WTC11 (cell line): Measurements from ENCODE around the gene PGBD5. TPM values are rescaled to one million over a fixed set of nuclear protein-coding genes. Genes with fewer than 3 reads are reported as not detected.
A peak's percentile ranks its signal among the peaks of the same experiment; 100 is the strongest.

ENCODE experiments used
- ATAC-seq: fragments of 200-7000 bp; cut with Tn5 transposase; 2 replicates; pipeline ENCODE4 v1.10.0; 2021; ENCODE audit warnings: mild to moderate bottlenecking, moderate library complexity
- CTCF ChIA-PET: fragments of 300-600 bp; sonication (Branson Sonifier 250); formaldehyde crosslinking; loops from one replicate; lab custom pipeline; 2021; ENCODE audit warnings: antibody characterized with exemption; lab: Charles Lee
- POLR2A ChIA-PET: fragments of 350-600 bp; sonication (Branson Sonifier 250); formaldehyde crosslinking; loops from one replicate; lab custom pipeline; 2021; ENCODE audit warnings: antibody characterized with exemption; lab: Charles Lee
- DNase-seq: peaks from one replicate; pipeline ENCODE4 v3.0.0; 2021; ENCODE audit warnings: low spot score
- H3K27ac Mint-ChIP-seq: 2 replicates; pipeline ENCODE4 v1.8.0; 2021; ENCODE audit warnings: mixed read lengths
- H3K27me3 Mint-ChIP-seq: 2 replicates; pipeline ENCODE4 v1.8.0; 2021; ENCODE audit warnings: low read depth, mild to moderate bottlenecking, moderate library complexity, mixed read lengths
- H3K36me3 Mint-ChIP-seq: 2 replicates; pipeline ENCODE4 v1.8.0; 2021; ENCODE audit warnings: mixed read lengths
- H3K4me1 Mint-ChIP-seq: 2 replicates; pipeline ENCODE4 v1.8.0; 2022; ENCODE audit warnings: mixed read lengths
- H3K4me3 Mint-ChIP-seq: 2 replicates; pipeline ENCODE4 v1.8.0; 2021; ENCODE audit warnings: mild to moderate bottlenecking, moderate library complexity, mixed read lengths
- H3K9me3 Mint-ChIP-seq: 2 replicates; pipeline ENCODE4 v1.8.0; 2021; ENCODE audit warnings: mixed read lengths
- CBFB ChIP-seq: sonication (generic); formaldehyde crosslinking; IDR thresholded peaks from 2 replicates; pipeline ENCODE4 v1.8.1; 2022; ENCODE audit warnings: mild to moderate bottlenecking, low read depth, missing genetic modification reagents
- CREM ChIP-seq: sonication (generic); formaldehyde crosslinking; IDR thresholded peaks from 2 replicates; pipeline ENCODE4 v1.8.1; 2022; ENCODE audit warnings: mild to moderate bottlenecking, missing genetic modification reagents, moderate library complexity
- ELF4 ChIP-seq: sonication (generic); formaldehyde crosslinking; IDR thresholded peaks from 2 replicates; pipeline ENCODE4 v1.8.1; 2022; ENCODE audit warnings: low read depth, mild to moderate bottlenecking, moderate library complexity, missing genetic modification reagents
- MYBL2 ChIP-seq: sonication (generic); formaldehyde crosslinking; IDR thresholded peaks from 2 replicates; pipeline ENCODE4 v1.8.1; 2023; ENCODE audit warnings: mild to moderate bottlenecking, moderate library complexity, missing genetic modification reagents
- NFATC4 ChIP-seq: fragments of 250-450 bp; sonication (Bioruptor Pico); IDR thresholded peaks from 2 replicates; pipeline ENCODE4 v1.9.0; 2021; ENCODE audit warnings: mild to moderate bottlenecking
- NFE2L1 ChIP-seq: sonication (generic); formaldehyde crosslinking; IDR thresholded peaks from 2 replicates; pipeline ENCODE4 v1.8.1; 2023; ENCODE audit warnings: missing genetic modification reagents
- NR1H2 ChIP-seq: sonication (generic); formaldehyde crosslinking; IDR thresholded peaks from 2 replicates; pipeline ENCODE4 v1.9.0; 2021; ENCODE audit warnings: mild to moderate bottlenecking, moderate library complexity, missing genetic modification reagents
- NR3C1 ChIP-seq: sonication (generic); formaldehyde crosslinking; conservative IDR thresholded peaks from 2 replicates; pipeline ENCODE4 v1.8.1; 2023; ENCODE audit warnings: low read depth, mild to moderate bottlenecking, missing genetic modification reagents
- OVOL2 ChIP-seq: fragments of 250-450 bp; sonication (Bioruptor Pico); IDR thresholded peaks from 2 replicates; pipeline ENCODE4 v1.9.0; 2021; ENCODE audit warnings: mild to moderate bottlenecking, borderline replicate concordance
- PRDM15 ChIP-seq: sonication (generic); formaldehyde crosslinking; IDR thresholded peaks from 2 replicates; pipeline ENCODE4 v1.8.0; 2022; ENCODE audit warnings: missing genetic modification reagents
- TEAD1 ChIP-seq: sonication (generic); formaldehyde crosslinking; IDR thresholded peaks from 2 replicates; pipeline ENCODE4 v1.8.0; 2022; ENCODE audit warnings: mild to moderate bottlenecking, missing genetic modification reagents
- USF2 ChIP-seq: sonication (generic); formaldehyde crosslinking; IDR thresholded peaks from 2 replicates; pipeline ENCODE4 v1.8.1; 2023; ENCODE audit warnings: mild to moderate bottlenecking, missing genetic modification reagents, moderate library complexity
- total RNA-seq: library from RNA; stranded (reverse); gene quantifications from 3 replicates; pipeline ENCODE4 v1.2.3, GENCODE V29; 2021
- TF ChIP-seq, protein P1 (sequence below): fragments of 200-600 bp; IDR thresholded peaks from 2 replicates; pipeline ENCODE4 v1.8.0; 2022; ENCODE audit warnings: antibody characterized with exemption
- TF ChIP-seq, protein P2 (sequence below): sonication (generic); formaldehyde crosslinking; IDR thresholded peaks from 2 replicates; pipeline ENCODE4 v1.8.0; 2022; ENCODE audit warnings: mild to moderate bottlenecking, missing genetic modification reagents

Gene PGBD5
- total RNA-seq, 1 experiment from 2014 or later: 23.8 TPM

- no peak for TF ChIP-seq OVOL2 (CRISPR knock-in tag)
- TF ChIP-seq CBFB (CRISPR knock-in tag): no peak
- no peak for TF ChIP-seq CREM (CRISPR knock-in tag)
- TF ChIP-seq, protein P1, sequence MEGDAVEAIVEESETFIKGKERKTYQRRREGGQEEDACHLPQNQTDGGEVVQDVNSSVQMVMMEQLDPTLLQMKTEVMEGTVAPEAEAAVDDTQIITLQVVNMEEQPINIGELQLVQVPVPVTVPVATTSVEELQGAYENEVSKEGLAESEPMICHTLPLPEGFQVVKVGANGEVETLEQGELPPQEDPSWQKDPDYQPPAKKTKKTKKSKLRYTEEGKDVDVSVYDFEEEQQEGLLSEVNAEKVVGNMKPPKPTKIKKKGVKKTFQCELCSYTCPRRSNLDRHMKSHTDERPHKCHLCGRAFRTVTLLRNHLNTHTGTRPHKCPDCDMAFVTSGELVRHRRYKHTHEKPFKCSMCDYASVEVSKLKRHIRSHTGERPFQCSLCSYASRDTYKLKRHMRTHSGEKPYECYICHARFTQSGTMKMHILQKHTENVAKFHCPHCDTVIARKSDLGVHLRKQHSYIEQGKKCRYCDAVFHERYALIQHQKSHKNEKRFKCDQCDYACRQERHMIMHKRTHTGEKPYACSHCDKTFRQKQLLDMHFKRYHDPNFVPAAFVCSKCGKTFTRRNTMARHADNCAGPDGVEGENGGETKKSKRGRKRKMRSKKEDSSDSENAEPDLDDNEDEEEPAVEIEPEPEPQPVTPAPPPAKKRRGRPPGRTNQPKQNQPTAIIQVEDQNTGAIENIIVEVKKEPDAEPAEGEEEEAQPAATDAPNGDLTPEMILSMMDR: no peak
- TF ChIP-seq NR1H2 (CRISPR knock-in tag): no peak
These were observed 136.8 kb downstream of the PGBD5 start (continued) for GRCh38 chr1:230289350-230289644.

- H3K36me3 Mint-ChIP-seq: no peaks in the 10 kb centered on the region
- H3K27me3 Mint-ChIP-seq: peaks cover 3% of the 10 kb centered on the region; the same call in 1 of the 2 replicates
- peaks cover 33% of the 10 kb centered on the region for H3K4me1 Mint-ChIP-seq
- CTCF ChIA-PET: interaction anchor here (2.6 kb wide), 1 partner anchor 11 kb away, joined by 9 read pairs; no protein-coding TSS in a partner anchor
- H3K4me3 Mint-ChIP-seq: no peak overlapping the region
- POLR2A ChIA-PET: no interaction called here
- no peak for TF ChIP-seq NR1H2 (CRISPR knock-in tag)
- TF ChIP-seq, all 79 proteins: peak for 0
- DNase-seq: no peak
- no peak overlapping the region for H3K27ac Mint-ChIP-seq
- H3K9me3 Mint-ChIP-seq: no peaks in the 10 kb centered on the region
- ATAC-seq: no peak
These were observed 137.3 kb downstream of the PGBD5 start for GRCh38 chr1:230288641-230289349.

- peak overlapping the region; percentile 11; the same call in 1 of the 2 replicates for H3K27ac Mint-ChIP-seq
- peaks cover 3% of the 10 kb centered on the region; the same call in 1 of the 2 replicates for H3K27me3 Mint-ChIP-seq
- no peak for ATAC-seq
- no peaks in the 10 kb centered on the region for H3K36me3 Mint-ChIP-seq
- peaks cover 28% of the 10 kb centered on the region for H3K4me1 Mint-ChIP-seq
- no peak overlapping the region for H3K4me3 Mint-ChIP-seq
- TF ChIP-seq MYBL2 (CRISPR knock-in tag): no peak
- no peak for TF ChIP-seq TEAD1 (CRISPR knock-in tag)
- TF ChIP-seq NR3C1 (CRISPR knock-in tag): no peak
- no peak for TF ChIP-seq PRDM15 (CRISPR knock-in tag)
- no peak for TF ChIP-seq ELF4 (CRISPR knock-in tag)
- TF ChIP-seq CREM (CRISPR knock-in tag): no peak
- no peak for TF ChIP-seq NFATC4 (CRISPR knock-in tag)
- TF ChIP-seq USF2 (CRISPR knock-in tag): no peak
- TF ChIP-seq NFE2L1 (CRISPR knock-in tag): no peak
- TF ChIP-seq, protein P2, sequence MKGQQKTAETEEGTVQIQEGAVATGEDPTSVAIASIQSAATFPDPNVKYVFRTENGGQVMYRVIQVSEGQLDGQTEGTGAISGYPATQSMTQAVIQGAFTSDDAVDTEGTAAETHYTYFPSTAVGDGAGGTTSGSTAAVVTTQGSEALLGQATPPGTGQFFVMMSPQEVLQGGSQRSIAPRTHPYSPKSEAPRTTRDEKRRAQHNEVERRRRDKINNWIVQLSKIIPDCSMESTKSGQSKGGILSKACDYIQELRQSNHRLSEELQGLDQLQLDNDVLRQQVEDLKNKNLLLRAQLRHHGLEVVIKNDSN (CRISPR knock-in tag): no peak
- ChIA-PET CTCF (interaction anchor here (2.6 kb wide), 1 partner anchor 10 kb away, joined by 9 read pairs; no protein-coding TSS in a partner anchor), POLR2A (no interaction called here)
- H3K9me3 Mint-ChIP-seq: no peaks in the 10 kb centered on the region
- DNase-seq: no peak
These were observed 138.3 kb downstream of the PGBD5 start for GRCh38 chr1:230287674-230288315.
